Lower leg skin (tissue), 3 donors: Measurements from ENCODE around the gene KCNIP4.

ENCODE experiments used
- CTCF ChIP-seq, 3 donors: fragments of 450-650 bp; IDR thresholded peaks; one replicate each; pipeline ENCODE4 v1.5.1; 2016; ENCODE audit warnings: antibody characterized with exemption in 3 of 3, mild to moderate bottlenecking in 3 of 3, moderate library complexity in 2 of 3
- POLR2A ChIP-seq, 2 donors: fragments of 450-650 bp; IDR thresholded peaks; one replicate each; pipeline ENCODE4 v1.6.1; 2016 to 2017; ENCODE audit warnings: antibody characterized with exemption in 2 of 2, mild to moderate bottlenecking in 1 of 2, moderate library complexity in 1 of 2

DNA sequence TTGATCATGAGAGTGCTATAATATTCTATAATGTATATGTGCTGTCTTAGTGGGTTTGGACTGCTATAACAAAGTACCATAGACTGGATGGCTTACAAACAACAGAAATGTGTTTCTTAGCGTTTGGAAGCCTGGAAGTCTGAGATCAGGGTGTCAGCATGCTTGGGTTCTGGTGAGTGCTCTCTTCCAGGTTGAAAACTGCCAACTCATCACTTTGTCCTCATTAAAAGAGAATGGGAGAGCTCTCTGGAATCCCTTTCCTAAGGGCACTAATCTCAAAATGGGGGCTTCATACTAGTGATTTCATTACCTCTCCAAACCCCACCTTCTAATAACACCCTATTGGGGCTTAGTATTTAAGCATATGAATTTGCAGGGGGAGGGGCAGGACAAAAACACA is 33.5 kb upstream of the KCNIP4 start:
- TF ChIP-seq CTCF (IDR thresholded peaks at IDR 0.05): no peak
- no peak for TF ChIP-seq POLR2A (IDR thresholded peaks at IDR 0.05)
